HG02678 (cell line): ENCODE measurements around the gene NAPA.

Experiments used
- ATAC-seq: cut with Tn5 transposase; IDR thresholded peaks from one replicate; pipeline ENCODE4 v1.9.1; 2021; ENCODE audit warnings: mild to moderate bottlenecking, moderate library complexity; ENCODE audit not compliant: unreplicated experiment

The NAPA gene

GRCh38 chr19:47503130-47503825 is 11.6 kb downstream of the NAPA start:
- no peak for ATAC-seq

- ATAC-seq, result no peak
Observed at GRCh38 chr19:47499863-47500830, 14.7 kb downstream of the NAPA start.

DNA sequence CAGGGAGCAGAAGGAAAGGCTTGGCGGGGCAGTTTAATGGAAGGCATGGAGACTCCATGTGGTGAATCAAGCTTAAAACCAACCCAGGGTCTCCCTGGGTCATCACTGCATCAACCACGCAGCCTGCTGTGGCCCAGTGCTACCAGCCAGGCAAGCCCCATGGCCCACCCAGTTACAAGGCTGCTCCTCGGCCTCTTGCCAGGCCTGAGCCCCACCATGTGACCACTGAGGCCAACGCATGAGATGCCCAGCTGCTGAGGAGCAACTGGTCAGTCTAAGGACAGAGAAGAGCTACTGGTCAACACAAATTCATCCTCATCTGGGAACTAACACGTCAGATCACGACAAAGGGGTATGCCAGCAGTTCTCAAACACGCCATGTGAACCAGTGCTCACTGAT is 15.5 kb downstream of the NAPA start:
- no peak for ATAC-seq

DNA sequence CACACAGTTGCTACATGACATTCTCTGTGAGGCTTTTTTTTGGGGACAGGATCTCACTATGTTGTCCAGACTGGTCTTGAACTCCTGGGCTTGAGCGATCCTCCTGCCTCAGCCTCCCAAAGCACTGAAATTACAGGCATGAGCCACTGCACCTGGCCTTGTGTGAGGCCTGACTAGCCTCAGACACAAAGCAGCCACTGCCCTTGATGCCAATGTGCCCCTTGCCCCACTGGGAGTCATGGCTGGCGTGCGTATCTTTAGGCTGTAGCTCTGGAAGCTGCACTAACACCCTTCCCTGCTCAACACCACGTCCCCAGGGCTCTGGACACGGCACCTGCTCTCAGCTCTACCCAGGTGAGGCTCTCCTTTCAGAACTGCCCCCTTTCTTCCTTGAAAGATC is 16.3 kb downstream of the NAPA start:
- ATAC-seq, result no peak

DNA sequence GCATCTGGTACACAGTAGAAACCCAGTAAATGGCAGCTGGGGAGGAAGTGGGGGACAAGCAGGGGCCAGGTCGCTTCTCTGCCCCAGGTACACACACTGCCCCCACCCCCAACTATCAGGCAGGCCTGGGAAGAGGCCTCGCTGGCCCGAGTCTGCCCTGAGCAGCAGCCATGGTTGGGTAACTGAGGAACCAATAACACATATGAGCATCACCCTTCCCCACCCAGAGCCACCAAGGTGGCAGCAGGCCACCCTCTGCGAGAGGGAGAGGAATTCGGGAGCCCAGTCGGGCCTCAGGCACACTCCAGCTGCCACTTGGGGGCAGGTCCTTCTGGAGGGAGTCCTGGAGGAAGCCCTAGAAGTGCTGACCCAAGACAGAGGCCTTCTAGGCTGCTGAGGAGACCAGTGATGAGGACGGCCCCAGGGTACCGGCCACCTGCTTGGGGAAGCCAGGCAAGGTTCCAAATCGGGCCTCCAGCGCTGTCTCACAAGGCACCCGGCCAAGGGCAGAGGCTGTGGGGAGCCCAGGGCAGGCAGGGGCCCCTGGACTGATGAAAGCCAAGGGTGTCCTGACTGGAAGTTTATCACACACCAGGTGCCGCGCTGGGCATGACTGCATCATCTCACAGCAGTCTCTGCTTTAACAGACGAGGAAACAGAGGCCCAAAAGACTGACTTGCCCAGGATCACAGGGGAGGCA is 16.9 kb downstream of the NAPA start:
- ATAC-seq, result no peak

- no peak for ATAC-seq
Observed at GRCh38 chr19:47497050-47497766, 17.7 kb downstream of the NAPA start.

GRCh38 chr19:47495478-47496372 is 19.1 kb downstream of the NAPA start:
- no peak for ATAC-seq

GRCh38 chr19:47494729-47495128 is 20.1 kb downstream of the NAPA start:
- no peak for ATAC-seq

DNA sequence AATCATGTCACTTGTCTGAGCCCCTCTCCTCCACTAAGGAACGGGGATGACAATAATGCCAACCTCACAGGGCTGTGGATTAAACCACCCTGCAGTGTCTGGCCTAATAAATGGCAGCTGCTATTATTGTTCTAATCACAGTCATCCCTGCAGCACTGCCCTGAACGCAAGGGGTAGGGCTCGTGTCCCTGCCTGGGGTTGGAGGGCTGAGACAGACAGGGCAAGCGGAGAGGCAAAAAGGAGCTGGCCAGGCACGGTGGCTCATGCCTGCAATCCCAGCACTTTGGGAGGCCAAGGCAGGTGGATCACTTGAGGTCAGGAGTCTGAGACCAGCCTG is 20.7 kb downstream of the NAPA start:
- ATAC-seq, result no peak

DNA sequence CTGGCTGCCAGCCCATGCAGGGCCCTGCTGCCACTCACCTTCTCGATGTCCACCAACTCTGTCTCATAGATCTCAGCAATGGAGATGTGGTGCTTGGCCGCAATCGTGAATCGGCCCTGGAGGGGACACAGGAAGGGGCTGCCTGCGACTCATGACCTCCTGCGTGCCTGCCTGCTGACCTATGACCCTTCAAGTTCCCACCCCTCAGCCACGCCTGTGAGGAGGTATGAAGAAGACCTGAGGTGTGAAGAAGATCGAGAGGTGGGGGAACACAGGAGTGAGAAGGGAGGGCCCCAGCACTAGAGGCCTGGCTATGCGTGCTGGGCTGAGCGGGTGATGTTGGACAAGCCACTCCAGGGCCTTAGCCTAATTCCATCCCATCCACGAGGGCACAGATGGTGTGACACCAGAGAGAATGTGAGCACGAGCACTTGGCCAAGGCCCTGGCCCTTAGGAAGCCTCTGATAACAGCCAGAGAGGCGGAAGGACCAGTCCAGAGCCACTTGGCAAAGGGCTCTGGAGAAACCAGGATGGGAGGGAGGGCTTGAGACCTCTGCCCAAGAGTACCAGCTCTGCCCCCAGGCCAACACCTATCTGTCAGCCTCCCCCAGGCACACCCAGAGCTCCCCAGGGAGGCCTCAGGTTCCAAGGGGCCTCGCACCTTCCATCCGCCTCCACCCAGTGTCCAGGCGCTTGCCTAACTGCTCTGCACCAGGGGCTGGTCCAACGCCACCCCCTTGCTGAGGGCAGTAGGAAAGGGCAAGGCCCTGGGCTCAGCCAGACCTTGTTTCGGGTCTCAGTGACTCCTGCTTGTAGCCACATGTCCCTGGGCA is 21.3 kb downstream of the NAPA start:
- no peak for ATAC-seq

GRCh38 chr19:47492571-47493377 is 22.1 kb downstream of the NAPA start:
- no peak for ATAC-seq

- ATAC-seq, result no peak
Observed at GRCh38 chr19:47492137-47492533, 22.7 kb downstream of the NAPA start.

- ATAC-seq, result no peak
Observed at GRCh38 chr19:47491358-47492136, 23.3 kb downstream of the NAPA start.

GRCh38 chr19:47490847-47491246 is 24.0 kb downstream of the NAPA start:
- ATAC-seq, result no peak

- ATAC-seq, result no peak
Observed at GRCh38 chr19:47490031-47490430, 24.8 kb downstream of the NAPA start.

DNA sequence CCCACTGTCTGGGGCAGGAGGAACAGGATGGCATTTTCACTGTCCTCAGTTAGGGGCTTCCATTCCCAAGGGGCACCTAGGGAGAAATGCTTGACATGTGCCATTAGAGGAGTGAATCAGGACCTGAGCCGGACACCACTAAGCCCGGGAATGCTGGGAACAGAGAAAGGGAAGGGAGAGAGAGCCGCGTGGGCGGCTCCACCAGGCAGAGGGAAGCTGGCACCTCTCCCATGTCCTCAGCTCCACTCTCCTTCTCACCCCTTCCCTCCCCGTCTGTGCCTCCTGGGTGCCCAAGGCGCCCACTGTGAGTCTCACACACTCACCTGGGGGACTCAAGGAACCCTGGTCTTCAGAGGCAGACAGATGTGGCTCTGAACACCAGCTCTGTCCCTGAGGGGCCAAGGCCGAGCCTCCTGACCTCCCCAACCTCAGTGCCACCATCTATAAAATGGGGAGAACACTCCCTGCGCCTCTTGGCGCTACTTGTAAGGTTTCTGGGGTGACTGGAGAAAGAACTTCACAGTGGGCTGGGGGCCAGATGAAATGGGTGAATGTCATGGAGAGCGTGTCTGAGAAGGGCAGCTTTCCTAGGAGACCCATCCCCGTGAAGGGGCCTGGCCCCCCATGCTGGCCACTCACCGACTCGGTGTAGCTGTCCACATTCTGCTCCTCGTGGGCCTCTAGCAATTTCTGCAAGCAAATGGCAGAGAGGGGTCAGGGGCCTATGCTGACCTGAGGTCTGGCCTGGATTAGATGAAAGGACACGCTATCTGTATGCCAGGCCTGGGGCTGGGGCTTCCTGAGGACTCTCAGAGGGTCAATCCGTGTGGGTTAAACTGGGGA is 25.6 kb downstream of the NAPA start:
- ATAC-seq, result no peak
